HepG2 (cell line): ENCODE measurements around the gene TTC4. TPM values are rescaled to one million over a fixed set of nuclear protein-coding genes. Genes with fewer than 3 reads are reported as not detected.
A peak's percentile ranks its signal among the peaks of the same experiment; 100 is the strongest.

Experiments used
- AHR ChIP-seq: IDR thresholded peaks from 2 replicates; pipeline ENCODE4 v1.6.1; 2018; ENCODE audit warnings: missing genetic modification reagents, missing compliant biosample characterization
- ARID2 ChIP-seq: sonication (generic); formaldehyde crosslinking; IDR thresholded peaks from 2 replicates; pipeline ENCODE4 v1.8.1; 2022; ENCODE audit warnings: mild to moderate bottlenecking, missing genetic modification reagents, borderline replicate concordance
- EHMT2 ChIP-seq: fragments of 200-600 bp; sonication (generic); IDR thresholded peaks from 2 replicates; pipeline ENCODE4 v1.7.0; 2017; ENCODE audit warnings: antibody characterized with exemption, low read depth, low read length, borderline replicate concordance
- EP300 ChIP-seq, 3 experiments: sonication (generic) in 1 of 3; formaldehyde crosslinking in 1 of 3; IDR thresholded peaks; 2 replicates each; pipeline versions ENCODE4 v1.5.1 to v1.6.1; 2011 to 2020; ENCODE audit warnings: low read depth in 2 of 3, low read length in 2 of 3, borderline replicate concordance in 1 of 3, improper control_type of control experiment in 1 of 3, mild to moderate bottlenecking in 1 of 3, missing genetic modification reagents in 1 of 3, moderate library complexity in 1 of 3
- IRF2 ChIP-seq: IDR thresholded peaks from 2 replicates; pipeline ENCODE4 v1.6.1; 2018; ENCODE audit warnings: missing genetic modification reagents, missing compliant biosample characterization
- MXD1 ChIP-seq: sonication (generic); formaldehyde crosslinking; IDR thresholded peaks from 2 replicates; pipeline ENCODE4 v1.4.0; 2020; ENCODE audit warnings: mild to moderate bottlenecking, missing genetic modification reagents
- NCOA1 ChIP-seq: sonication (generic); formaldehyde crosslinking; IDR thresholded peaks from 2 replicates; pipeline ENCODE4 v1.9.0; 2021; ENCODE audit warnings: missing genetic modification reagents
- PHF5A ChIP-seq: IDR thresholded peaks from one replicate; pipeline ENCODE4 v1.6.1; 2018; ENCODE audit warnings: low read depth, missing genetic modification reagents; ENCODE audit not compliant: unreplicated experiment
- SETDB1 ChIP-seq: sonication (generic); formaldehyde crosslinking; IDR thresholded peaks from 2 replicates; pipeline ENCODE4 v1.5.1; 2020; ENCODE audit warnings: missing genetic modification reagents, mild to moderate bottlenecking, borderline replicate concordance
- SNAPC4 ChIP-seq: sonication (generic); formaldehyde crosslinking; IDR thresholded peaks from 2 replicates; pipeline ENCODE4 v1.4.0; 2020; ENCODE audit warnings: mild to moderate bottlenecking, missing genetic modification reagents
- TIGD3 ChIP-seq: sonication (generic); formaldehyde crosslinking; IDR thresholded peaks from 2 replicates; pipeline ENCODE4 v1.5.1; 2020; ENCODE audit warnings: mild to moderate bottlenecking, missing genetic modification reagents, borderline replicate concordance
- U2AF2 ChIP-seq: fragments of 200-400 bp; formaldehyde crosslinking; IDR thresholded peaks from 2 replicates; pipeline ENCODE4 v1.6.1; 2017; ENCODE audit warnings: low read depth, mild to moderate bottlenecking, low read length
- ZBTB26 ChIP-seq: IDR thresholded peaks from 2 replicates; pipeline ENCODE4 v1.6.1; 2016; ENCODE audit warnings: missing compliant biosample characterization, missing genetic modification reagents, borderline replicate concordance
- ZBTB49 ChIP-seq: sonication (generic); formaldehyde crosslinking; IDR thresholded peaks from 2 replicates; pipeline ENCODE4 v1.4.0; 2020; ENCODE audit warnings: missing genetic modification reagents, borderline replicate concordance
- ZNF660 ChIP-seq: sonication (generic); formaldehyde crosslinking; IDR thresholded peaks from 2 replicates; pipeline ENCODE4 v1.5.1; 2020; ENCODE audit warnings: mild to moderate bottlenecking, low read depth, missing genetic modification reagents, borderline replicate concordance
- ZNF782 ChIP-seq: sonication (generic); formaldehyde crosslinking; IDR thresholded peaks from 2 replicates; pipeline ENCODE4 v1.4.0; 2020; ENCODE audit warnings: missing genetic modification reagents, mild to moderate bottlenecking, borderline replicate concordance
- polyA plus RNA-seq, 8 experiments: library from polyadenylated mRNA; depleted of rRNA in 3 of 8; stranded (reverse) in 7 of 8; unstranded in 1 of 8; fragments of >200 nt; fragmentation: Illumina TruSeq in 4 of 8; extraction: Trizol in 4 of 8; gene quantifications; 2 replicates each; pipeline versions ENCODE4 v1.2.1 to v1.2.3, GENCODE V29; 2011 to 2016; ENCODE audit warnings: low read depth in 4 of 8, missing spikeins in 1 of 8, mixed read lengths in 1 of 8; ENCODE audit not compliant: insufficient read depth in 1 of 8
- total RNA-seq, 5 experiments: library from RNA; depleted of rRNA; stranded (reverse); fragments of >200 nt; fragmentation: Illumina TruSeq; extraction: Trizol; gene quantifications; 2 replicates each; pipeline ENCODE4 v1.2.3, GENCODE V29; 2016; ENCODE audit warnings: low read depth in 1 of 5

The TTC4 gene
- total and polyA plus RNA-seq, 2 of the 13 experiments (the other 11 are each of a cell fraction or from before 2014, with no cell fraction given), result 13.1 to 24.7 TPM

- TF ChIP-seq SNAPC4 (CRISPR knock-in tag) (peak; percentile 46; the same call in 1 of the 2 replicates), EHMT2 (no peak), ZNF782 (CRISPR knock-in tag) (peak; percentile 86; the same call in 1 of the 2 replicates), PHF5A (CRISPR knock-in tag) (peak; percentile 94), ARID2 (CRISPR knock-in tag) (0 out of 2 replicates have a peak, but pooled peaks have one; percentile 41), IRF2 (CRISPR knock-in tag) (peak; percentile 91), ZBTB26 (CRISPR knock-in tag) (peak; percentile 62; the same call in 1 of the 2 replicates), ZBTB49 (CRISPR knock-in tag) (0 out of 2 replicates have a peak, but pooled peaks have one; percentile 30), ZNF660 (CRISPR knock-in tag) (no peak), U2AF2 (0 out of 2 replicates have a peak, but pooled peaks have one; percentile 33), TIGD3 (CRISPR knock-in tag) (0 out of 2 replicates have a peak, but pooled peaks have one; percentile 37), NCOA1 (0 out of 2 replicates have a peak, but pooled peaks have one; percentile 68), EP300 (IDR thresholded peaks at IDR 0.05; ENCODE audit: low read depth in 2 of 2, low read length in 2 of 2) (no peak; a peak in 1 of 4 replicates), EP300 (CRISPR knock-in tag; IDR thresholded peaks at IDR 0.05; ENCODE audit: borderline replicate concordance) (peak; percentile 46), AHR (peak; percentile 91), SETDB1 (CRISPR knock-in tag) (no peak), MXD1 (CRISPR knock-in tag) (peak; percentile 93)
These were observed at the start of gene TTC4 (continued) for GRCh38 chr1:54715493-54716298.
